Panc1 (cell line): Measurements from ENCODE around the gene RPS19BP1. TPM values are rescaled to one million over a fixed set of nuclear protein-coding genes. Genes with fewer than 3 reads are reported as not detected.
"Not testable (repeated sequence)": the region's sequence is repeated elsewhere in the genome, so short reads cannot be mapped to it uniquely, and the experiment has no call there.

ENCODE experiments used
- ATAC-seq: fragments of 200-7000 bp; cut with Tn5 transposase; 2 replicates; pipeline ENCODE4 v1.9.1; 2020; ENCODE audit warnings: mild to moderate bottlenecking, moderate library complexity
- BruUV-seq: library from RNA; stranded (reverse); fragments of 400-500 nt; replicated peaks from 2 replicates; lab custom pipeline; 2021; lab: Mats Ljungman, UMichigan
- CTCF ChIA-PET: fragments of 300-600 bp; sonication (Branson Sonifier 250); formaldehyde crosslinking; loops from one replicate; lab custom pipeline; 2022; ENCODE audit warnings: antibody characterized with exemption; lab: Charles Lee
- POLR2A ChIA-PET: fragments of 300-600 bp; sonication (Branson Sonifier 250); formaldehyde crosslinking; loops from one replicate; lab custom pipeline; 2022; ENCODE audit warnings: antibody characterized with exemption; lab: Charles Lee
- DNase-seq: peaks from one replicate; pipeline ENCODE4 v3.0.0-alpha.2; 2010; ENCODE audit warnings: low read depth, low spot score
- H3K27ac ChIP-seq: 2 replicates; pipeline ENCODE4 v1.5.1; 2011; ENCODE audit warnings: mild to moderate bottlenecking, low read length, inconsistent platforms
- H3K27me3 ChIP-seq: fragments of 200-500 bp; sonication (Bioruptor generic); 2 replicates; pipeline ENCODE4 v1.6.0; 2014; ENCODE audit warnings: low read length, inconsistent platforms; ENCODE audit not compliant: control insufficient read depth, insufficient read depth
- H3K36me3 ChIP-seq: fragments of 200-500 bp; sonication (Bioruptor generic); 2 replicates; pipeline ENCODE4 v1.5.1; 2014; ENCODE audit warnings: inconsistent platforms, mild to moderate bottlenecking, low read length, moderate library complexity; ENCODE audit not compliant: control insufficient read depth, insufficient read depth
- H3K4me1 ChIP-seq: 2 replicates; pipeline ENCODE4 v1.5.1; 2011; ENCODE audit warnings: inconsistent platforms, mild to moderate bottlenecking, low read length, moderate library complexity; ENCODE audit not compliant: control insufficient read depth, insufficient read depth
- H3K4me3 ChIP-seq, 2 experiments: 2 replicates each; pipeline ENCODE4 v1.5.1; 2011 to 2012; ENCODE audit warnings: low read depth in 2 of 2, low read length in 2 of 2, mild to moderate bottlenecking in 2 of 2, inconsistent platforms in 1 of 2, moderate library complexity in 1 of 2
- H3K9me3 ChIP-seq: fragments of 200-500 bp; sonication (Bioruptor generic); 2 replicates; pipeline ENCODE4 v1.5.1; 2014; ENCODE audit warnings: low read depth, mild to moderate bottlenecking, inconsistent platforms, low read length, moderate library complexity; ENCODE audit not compliant: control insufficient read depth, insufficient read depth
- POLR2AphosphoS5 ChIP-seq: IDR thresholded peaks from 2 replicates; pipeline ENCODE4 v1.6.1; 2012; ENCODE audit warnings: mild to moderate bottlenecking, low read depth, low read length, moderate library complexity
- SIN3A ChIP-seq: IDR thresholded peaks from 2 replicates; pipeline ENCODE4 v1.6.1; 2012; ENCODE audit warnings: low read depth, mild to moderate bottlenecking, low read length, moderate library complexity, borderline replicate concordance; ENCODE audit not compliant: insufficient read depth
- TCF7L2 ChIP-seq: IDR thresholded peaks from 2 replicates; pipeline ENCODE4 v1.6.1; 2011; ENCODE audit warnings: mild to moderate bottlenecking, low read depth, low read length, inconsistent platforms
- in situ Hi-C: cut with HindIII; loops from 2 replicates; pipeline ENCODE4 v1.10.0; 2016; ENCODE audit warnings: low sequenced_read_pairs, low pct_unique_long_range_greater_than_20kb
- intact Hi-C: fragments of 100-400 bp; cut with micrococcal nuclease; formaldehyde crosslinking; loops from one replicate; pipeline ENCODE4 v1.10.0; 2022; ENCODE audit not compliant: unreplicated experiment
- total RNA-seq: library from RNA; stranded (reverse); gene quantifications from one replicate; pipeline ENCODE4 v1.2.1, GENCODE V29; 2021; ENCODE audit not compliant: unreplicated experiment
- TF ChIP-seq, protein P1 (sequence below): fragments of 450-650 bp; IDR thresholded peaks from 2 replicates; pipeline ENCODE4 v1.5.1; 2017; ENCODE audit warnings: mild to moderate bottlenecking
- TF ChIP-seq, protein P2 (sequence below), 2 experiments: IDR thresholded peaks; 2 replicates each; pipeline ENCODE4 v1.6.1; 2011 to 2012; ENCODE audit warnings: low read depth in 2 of 2, control low read depth in 1 of 2, low read length in 1 of 2, mild to moderate bottlenecking in 1 of 2, moderate library complexity in 1 of 2; ENCODE audit not compliant: insufficient read depth in 1 of 2

RPS19BP1 gene
- total RNA-seq, 1 experiment from 2014 or later, result 123 TPM

DNA sequence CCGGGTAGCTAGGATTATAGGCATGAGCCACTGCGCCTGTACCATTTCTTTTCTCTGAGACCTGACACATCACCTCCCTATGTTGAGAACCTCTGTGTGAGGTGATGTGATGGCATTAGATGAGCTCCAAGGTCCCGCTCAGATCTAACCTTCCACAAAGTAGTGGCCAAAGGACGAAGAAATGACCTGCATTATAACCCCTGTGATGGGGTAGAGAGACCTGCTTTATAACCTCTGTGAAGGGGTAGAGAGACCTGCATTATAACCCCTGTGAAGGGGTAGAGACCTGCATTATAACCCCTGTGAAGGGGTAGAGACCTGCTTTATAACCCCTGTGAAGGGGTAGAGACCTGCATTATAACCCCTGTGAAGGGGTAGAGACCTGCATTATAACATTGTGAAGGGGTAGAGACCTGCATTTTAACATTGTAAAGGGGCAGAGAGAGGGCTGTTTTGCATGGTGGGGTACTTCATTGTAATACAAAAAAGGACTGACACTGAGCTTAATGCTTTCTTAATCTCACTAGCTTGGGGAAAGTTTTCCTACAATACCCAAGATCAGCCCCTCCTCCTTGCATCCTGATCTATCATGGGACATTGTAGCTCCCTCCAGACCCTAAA, 21.9 kb downstream of the RPS19BP1 start:
- peaks cover 5% of the 10 kb centered on the region for H3K36me3 ChIP-seq
- ATAC-seq, result no peak
- no peaks in the 10 kb centered on the region for H3K4me1 ChIP-seq
- no TSS peak for BruUV-seq
- H3K27ac ChIP-seq, result no peak overlapping the region
- DNase-seq, result no peak
- intact Hi-C loops (no loop called here), in situ Hi-C loops (no loop called here)
- H3K4me3 ChIP-seq, result no peak overlapping the region
- CTCF ChIA-PET, result interaction anchor here (1.9 kb wide), 1 partner anchor 14 kb away, joined by 5 read pairs; no protein-coding TSS in a partner anchor
- POLR2A ChIA-PET, result no interaction called here
- H3K27me3 ChIP-seq, result no peaks in the 10 kb centered on the region
- no peaks in the 10 kb centered on the region for H3K9me3 ChIP-seq
- TF ChIP-seq, protein P1, sequence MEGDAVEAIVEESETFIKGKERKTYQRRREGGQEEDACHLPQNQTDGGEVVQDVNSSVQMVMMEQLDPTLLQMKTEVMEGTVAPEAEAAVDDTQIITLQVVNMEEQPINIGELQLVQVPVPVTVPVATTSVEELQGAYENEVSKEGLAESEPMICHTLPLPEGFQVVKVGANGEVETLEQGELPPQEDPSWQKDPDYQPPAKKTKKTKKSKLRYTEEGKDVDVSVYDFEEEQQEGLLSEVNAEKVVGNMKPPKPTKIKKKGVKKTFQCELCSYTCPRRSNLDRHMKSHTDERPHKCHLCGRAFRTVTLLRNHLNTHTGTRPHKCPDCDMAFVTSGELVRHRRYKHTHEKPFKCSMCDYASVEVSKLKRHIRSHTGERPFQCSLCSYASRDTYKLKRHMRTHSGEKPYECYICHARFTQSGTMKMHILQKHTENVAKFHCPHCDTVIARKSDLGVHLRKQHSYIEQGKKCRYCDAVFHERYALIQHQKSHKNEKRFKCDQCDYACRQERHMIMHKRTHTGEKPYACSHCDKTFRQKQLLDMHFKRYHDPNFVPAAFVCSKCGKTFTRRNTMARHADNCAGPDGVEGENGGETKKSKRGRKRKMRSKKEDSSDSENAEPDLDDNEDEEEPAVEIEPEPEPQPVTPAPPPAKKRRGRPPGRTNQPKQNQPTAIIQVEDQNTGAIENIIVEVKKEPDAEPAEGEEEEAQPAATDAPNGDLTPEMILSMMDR, result no peak
- TF ChIP-seq, protein P2, sequence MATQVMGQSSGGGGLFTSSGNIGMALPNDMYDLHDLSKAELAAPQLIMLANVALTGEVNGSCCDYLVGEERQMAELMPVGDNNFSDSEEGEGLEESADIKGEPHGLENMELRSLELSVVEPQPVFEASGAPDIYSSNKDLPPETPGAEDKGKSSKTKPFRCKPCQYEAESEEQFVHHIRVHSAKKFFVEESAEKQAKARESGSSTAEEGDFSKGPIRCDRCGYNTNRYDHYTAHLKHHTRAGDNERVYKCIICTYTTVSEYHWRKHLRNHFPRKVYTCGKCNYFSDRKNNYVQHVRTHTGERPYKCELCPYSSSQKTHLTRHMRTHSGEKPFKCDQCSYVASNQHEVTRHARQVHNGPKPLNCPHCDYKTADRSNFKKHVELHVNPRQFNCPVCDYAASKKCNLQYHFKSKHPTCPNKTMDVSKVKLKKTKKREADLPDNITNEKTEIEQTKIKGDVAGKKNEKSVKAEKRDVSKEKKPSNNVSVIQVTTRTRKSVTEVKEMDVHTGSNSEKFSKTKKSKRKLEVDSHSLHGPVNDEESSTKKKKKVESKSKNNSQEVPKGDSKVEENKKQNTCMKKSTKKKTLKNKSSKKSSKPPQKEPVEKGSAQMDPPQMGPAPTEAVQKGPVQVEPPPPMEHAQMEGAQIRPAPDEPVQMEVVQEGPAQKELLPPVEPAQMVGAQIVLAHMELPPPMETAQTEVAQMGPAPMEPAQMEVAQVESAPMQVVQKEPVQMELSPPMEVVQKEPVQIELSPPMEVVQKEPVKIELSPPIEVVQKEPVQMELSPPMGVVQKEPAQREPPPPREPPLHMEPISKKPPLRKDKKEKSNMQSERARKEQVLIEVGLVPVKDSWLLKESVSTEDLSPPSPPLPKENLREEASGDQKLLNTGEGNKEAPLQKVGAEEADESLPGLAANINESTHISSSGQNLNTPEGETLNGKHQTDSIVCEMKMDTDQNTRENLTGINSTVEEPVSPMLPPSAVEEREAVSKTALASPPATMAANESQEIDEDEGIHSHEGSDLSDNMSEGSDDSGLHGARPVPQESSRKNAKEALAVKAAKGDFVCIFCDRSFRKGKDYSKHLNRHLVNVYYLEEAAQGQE (IDR thresholded peaks at IDR 0.05; ENCODE audit: insufficient read depth in 1 of 2, low read depth in 2 of 2, low read length in 1 of 2), result no peak
- no peak for TF ChIP-seq TCF7L2

DNA sequence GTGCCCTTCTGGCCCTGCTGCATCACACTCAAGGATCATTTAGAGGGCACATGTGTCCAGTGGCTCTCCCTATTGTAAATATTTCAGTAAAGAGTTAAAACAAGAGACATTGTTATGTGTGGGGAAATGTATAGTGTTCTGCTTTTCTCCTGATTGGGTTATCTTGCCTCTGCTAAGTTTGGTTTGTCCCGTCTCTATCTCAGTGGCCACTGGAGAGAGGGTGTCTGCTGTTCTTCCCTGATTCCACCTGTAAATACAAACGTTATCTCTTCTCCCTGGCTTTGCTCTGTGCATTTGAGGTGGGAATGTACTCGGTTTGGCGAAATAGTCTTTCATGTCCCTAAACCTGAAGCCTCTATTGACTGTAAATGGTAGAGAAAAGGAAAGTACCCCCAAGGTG, 24.2 kb downstream of the RPS19BP1 start:
- Histone ChIP-seq H3K36me3 (peaks cover 5% of the 10 kb centered on the region), H3K4me3 (no peak overlapping the region), H3K27me3 (no peaks in the 10 kb centered on the region), H3K27ac (no peak overlapping the region), H3K4me1 (peaks cover 3% of the 10 kb centered on the region), H3K9me3 (no peaks in the 10 kb centered on the region)
- ChIA-PET POLR2A (no interaction called here), CTCF (no interaction called here)
- in situ Hi-C loops, result no loop called here
- no TSS peak for BruUV-seq
- ATAC-seq (no peak), DNase-seq (no peak)
- intact Hi-C loops, result no loop called here
- TF ChIP-seq, protein P1, result no peak
- TF ChIP-seq, protein P2 (IDR thresholded peaks at IDR 0.05; ENCODE audit: insufficient read depth in 1 of 2, low read depth in 2 of 2, low read length in 1 of 2), result no peak
- no peak for TF ChIP-seq POLR2AphosphoS5
- TF ChIP-seq TCF7L2, result no peak
- no peak for TF ChIP-seq SIN3A

DNA sequence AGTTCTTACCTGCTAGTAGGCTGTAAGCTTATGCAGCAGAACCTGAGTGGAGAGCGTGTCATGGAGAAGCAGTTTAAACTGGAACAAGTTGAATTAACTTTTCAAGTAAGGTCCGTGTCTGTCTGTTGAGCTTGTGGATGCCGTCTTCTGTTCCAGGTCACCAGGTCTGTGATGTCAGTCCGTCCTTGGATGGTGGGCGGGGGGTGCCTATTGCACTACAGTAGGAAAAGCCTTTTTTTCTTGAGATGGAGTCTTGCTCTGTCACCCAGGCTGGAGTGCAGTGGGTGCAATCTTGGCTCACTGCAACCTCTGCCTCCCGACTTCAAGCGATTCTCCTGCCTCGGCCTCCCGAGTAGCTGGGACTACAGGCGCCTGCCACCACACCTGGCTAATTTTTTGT, 25.5 kb downstream of the RPS19BP1 start:
- H3K27ac ChIP-seq, intact Hi-C loops, H3K27me3 ChIP-seq, POLR2A ChIA-PET, H3K4me1 ChIP-seq, H3K36me3 ChIP-seq, H3K4me3 ChIP-seq, H3K9me3 ChIP-seq, DNase-seq, CTCF ChIA-PET, ATAC-seq, in situ Hi-C loops, BruUV-seq: not testable (repeated sequence)
